ENCODE data around the gene DHCR24. TPM values are rescaled to one million over a fixed set of nuclear protein-coding genes. Genes with fewer than 3 reads are reported as not detected.

Gene DHCR24
- total and polyA plus RNA-seq, 2 donors (not counting 1 experiment from before 2014, with no cell fraction given) = 5.2 to 13.3 TPM

GRCh38 chr1:54826226-54826816, 60.7 kb downstream of the DHCR24 start:
- H4K20me1 ChIP-seq (ENCODE audit: control insufficient read depth, insufficient read depth, low read length, poor library complexity, severe bottlenecking) = no peaks in the 10 kb centered on the region
- Mint-ChIP-seq H3K27ac (no peak overlapping the region), H3K4me1 (no peaks in the 10 kb centered on the region), H3K27me3 (peaks cover 29% of the 10 kb centered on the region), H3K4me3 (no peak overlapping the region), H3K9me3 (ENCODE audit: insufficient read depth) (peaks cover 20% of the 10 kb centered on the region)
- H3K9ac ChIP-seq (ENCODE audit: low read length) = no peak overlapping the region
- ChIA-PET CTCF (no interaction called here), POLR2A (no interaction called here)
- H3K79me2 ChIP-seq (ENCODE audit: control insufficient read depth, insufficient read depth, low read length) = no peaks in the 10 kb centered on the region
- H3K27ac ChIP-seq (ENCODE audit: low read length in 2 of 2) = no peak overlapping the region
- 90% methylated on average over 4 of the region's 4 CpGs for WGBS (ENCODE audit: insufficient coverage)
- peaks cover 1 to 32% (median 18%) of the 10 kb centered on the region in 3 donors for H3K9me3 ChIP-seq (ENCODE audit: control extremely low read depth in 1 of 3, control insufficient read depth in 2 of 3, insufficient read depth in 1 of 3, low read length in 2 of 3)
- TF ChIP-seq CTCF (IDR thresholded peaks at IDR 0.05) = no peak
- no peak for TF ChIP-seq EZH2 (IDR thresholded peaks at IDR 0.05; ENCODE audit: borderline replicate concordance, insufficient read depth, low read depth, low read length, poor library complexity, severe bottlenecking)
- no peak overlapping the region for H3K4me2 ChIP-seq (replicated peaks; ENCODE audit: low read depth, low read length, poor library complexity, severe bottlenecking)
- DNase-seq = no peak
- no peaks in the 10 kb centered on the region for H3K4me1 ChIP-seq (ENCODE audit: control insufficient read depth in 2 of 2, insufficient read depth in 2 of 2, low read length in 2 of 2)
- no peak overlapping the region for H3K4me3 ChIP-seq (ENCODE audit: control extremely low read depth in 1 of 5, extremely low read depth in 1 of 5, insufficient read depth in 1 of 5, low read depth in 2 of 5, low read length in 4 of 5)
- H3K27me3 ChIP-seq (replicated peaks in 1 of 4; ENCODE audit: control extremely low read depth in 1 of 4, control insufficient read depth in 3 of 4, insufficient read depth in 4 of 4, low read length in 3 of 4) = no peaks in the 10 kb centered on the region
- intact Hi-C loops (cut with micrococcal nuclease) = no loop called here
- no peak for ATAC-seq (ENCODE audit: low read depth)
- H3K36me3 ChIP-seq (replicated peaks in 1 of 2; ENCODE audit: control extremely low read depth in 1 of 2, control insufficient read depth in 1 of 2, extremely low read depth in 1 of 2, insufficient read depth in 2 of 2, low read length in 1 of 2) = no peaks in the 10 kb centered on the region
- no peak overlapping the region for H2AFZ ChIP-seq (ENCODE audit: insufficient read depth, low read depth, low read length, poor library complexity, severe bottlenecking)

GRCh38 chr1:54825696-54826095, 61.3 kb downstream of the DHCR24 start:
- Mint-ChIP-seq H3K4me1 (no peaks in the 10 kb centered on the region), H3K9me3 (ENCODE audit: insufficient read depth) (peaks cover 20% of the 10 kb centered on the region), H3K27ac (no peak overlapping the region), H3K4me3 (no peak overlapping the region), H3K27me3 (peaks cover 27% of the 10 kb centered on the region)
- H3K9ac ChIP-seq (ENCODE audit: low read length) = no peak overlapping the region
- intact Hi-C loops (cut with micrococcal nuclease) = no loop called here
- no peak overlapping the region for H2AFZ ChIP-seq (ENCODE audit: insufficient read depth, low read depth, low read length, poor library complexity, severe bottlenecking)
- no peak overlapping the region for H3K4me3 ChIP-seq (ENCODE audit: control extremely low read depth in 1 of 5, extremely low read depth in 1 of 5, insufficient read depth in 1 of 5, low read depth in 2 of 5, low read length in 4 of 5)
- H3K36me3 ChIP-seq (replicated peaks in 1 of 2; ENCODE audit: control extremely low read depth in 1 of 2, control insufficient read depth in 1 of 2, extremely low read depth in 1 of 2, insufficient read depth in 2 of 2, low read length in 1 of 2) = no peaks in the 10 kb centered on the region
- TF ChIP-seq EZH2 (IDR thresholded peaks at IDR 0.05; ENCODE audit: borderline replicate concordance, insufficient read depth, low read depth, low read length, poor library complexity, severe bottlenecking) = no peak
- TF ChIP-seq CTCF (IDR thresholded peaks at IDR 0.05) = no peak
- H4K20me1 ChIP-seq (ENCODE audit: control insufficient read depth, insufficient read depth, low read length, poor library complexity, severe bottlenecking) = no peaks in the 10 kb centered on the region
- DNase-seq (no peak), ATAC-seq (ENCODE audit: low read depth) (no peak)
- 97% methylated on average over 4 of the region's 5 CpGs for WGBS (ENCODE audit: insufficient coverage)
- no peaks in the 10 kb centered on the region for H3K27me3 ChIP-seq (replicated peaks in 1 of 4; ENCODE audit: control extremely low read depth in 1 of 4, control insufficient read depth in 3 of 4, insufficient read depth in 4 of 4, low read length in 3 of 4)
- no peaks in the 10 kb centered on the region for H3K79me2 ChIP-seq (ENCODE audit: control insufficient read depth, insufficient read depth, low read length)
- POLR2A ChIA-PET = no interaction called here
- H3K4me2 ChIP-seq (replicated peaks; ENCODE audit: low read depth, low read length, poor library complexity, severe bottlenecking) = no peak overlapping the region
- CTCF ChIA-PET = no interaction called here
- no peak overlapping the region for H3K27ac ChIP-seq (ENCODE audit: low read length in 2 of 2)
- no peaks in the 10 kb centered on the region for H3K4me1 ChIP-seq (ENCODE audit: control insufficient read depth in 2 of 2, insufficient read depth in 2 of 2, low read length in 2 of 2)
- H3K9me3 ChIP-seq (ENCODE audit: control extremely low read depth in 1 of 3, control insufficient read depth in 2 of 3, insufficient read depth in 1 of 3, low read length in 2 of 3) = peaks cover 1 to 30% (median 18%) of the 10 kb centered on the region in 3 donors
